ENCODE data around the gene PLA2G2C. TPM values are rescaled to one million over a fixed set of nuclear protein-coding genes. Genes with fewer than 3 reads are reported as not detected.

The PLA2G2C gene
- total RNA-seq, 1 donor from 2014 or later, result not detected

Other genes starting within 250 kb of the PLA2G2C start
- not detected for gene PLA2G2A, start 206.9 kb downstream of the PLA2G2C start, total RNA-seq
- gene PLA2G5, start 116.3 kb downstream of the PLA2G2C start, total RNA-seq, result 0.41 TPM
- gene PLA2G2D, start 67.0 kb downstream of the PLA2G2C start, total RNA-seq, result not detected
- not detected for gene PLA2G2F, start 47.2 kb downstream of the PLA2G2C start, total RNA-seq
- 3.3 TPM for gene UBXN10, start 422 bp downstream of the PLA2G2C start, total RNA-seq
- gene VWA5B1, start 104.4 kb upstream of the PLA2G2C start, total RNA-seq, result under 0.01 TPM